GM19351 (cell line): ENCODE data around the gene RAPGEF2.
"Not testable (repeated sequence)": the region's sequence is repeated elsewhere in the genome, so short reads cannot be mapped to it uniquely, and the experiment has no call there.

Experiments used
- ATAC-seq: cut with Tn5 transposase; IDR thresholded peaks from one replicate; pipeline ENCODE4 v1.9.1; 2021; ENCODE audit warnings: mild to moderate bottlenecking, moderate library complexity; ENCODE audit not compliant: unreplicated experiment

The RAPGEF2 gene

DNA sequence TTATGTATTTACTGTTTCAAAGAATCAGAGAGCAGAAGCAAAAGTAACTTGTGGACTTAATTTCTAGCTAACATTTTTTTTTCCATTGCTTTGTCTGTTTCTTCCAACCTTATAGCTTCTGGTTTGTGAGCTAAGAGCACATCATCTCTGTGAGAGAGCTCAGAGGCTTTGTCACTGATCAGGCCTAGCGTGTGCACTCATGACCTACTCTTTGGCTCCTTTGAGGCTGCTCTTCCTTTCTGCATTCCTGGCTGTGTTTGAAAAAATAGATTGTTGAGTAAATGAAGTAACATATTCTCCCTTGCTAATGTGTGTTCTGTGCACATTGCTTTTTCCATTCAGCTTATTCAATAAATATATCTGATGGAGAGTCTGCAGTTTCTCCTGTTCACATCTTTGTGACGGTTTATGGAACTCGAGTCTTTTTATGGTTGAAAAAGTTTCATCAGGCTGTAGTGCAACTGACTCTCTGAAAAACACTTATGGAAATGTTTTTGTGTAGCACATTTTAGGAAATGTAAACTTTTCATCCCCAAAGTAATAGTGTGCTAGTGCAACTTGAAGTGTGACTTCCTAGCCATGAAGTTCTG, 133.0 kb downstream of the RAPGEF2 start:
- no peak for ATAC-seq

DNA sequence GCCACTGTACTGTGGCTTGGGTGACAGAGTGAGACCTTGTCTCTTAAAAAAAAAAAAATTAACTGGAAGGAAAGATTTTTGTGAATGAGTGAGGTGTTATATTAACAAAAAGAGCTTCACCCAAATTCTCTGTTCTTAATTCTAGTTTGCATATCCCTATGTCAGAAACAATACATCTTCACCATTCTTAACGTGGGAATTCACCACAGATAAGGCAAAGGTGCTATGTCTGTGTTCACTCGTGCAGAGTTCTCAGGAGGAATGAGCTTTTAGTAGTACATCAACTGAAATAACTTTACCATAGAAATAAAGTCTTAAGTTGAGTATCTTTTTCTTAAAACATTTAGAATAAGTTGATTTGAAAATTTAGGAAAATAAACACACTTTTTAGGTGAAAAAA, 135.1 kb downstream of the RAPGEF2 start:
- no peak for ATAC-seq

DNA sequence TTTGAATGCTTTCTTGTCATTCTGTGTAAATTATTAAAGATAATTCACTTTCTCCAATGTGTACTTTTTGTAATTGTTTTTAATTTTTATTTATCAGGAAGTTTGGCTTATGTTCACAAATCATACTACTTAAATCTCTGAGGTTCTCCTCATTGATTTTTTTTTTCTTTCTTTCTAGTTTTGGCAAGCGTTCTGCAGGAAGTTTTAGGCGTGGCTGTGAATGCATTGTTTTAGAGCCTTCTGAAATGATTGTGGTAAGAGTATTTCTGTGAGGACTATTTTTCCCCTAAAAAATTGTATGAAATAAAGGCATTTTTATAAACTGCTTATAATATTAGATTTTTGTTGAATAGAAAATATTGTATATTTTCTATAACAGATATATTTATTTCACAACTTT, 135.8 kb downstream of the RAPGEF2 start:
- no peak for ATAC-seq

DNA sequence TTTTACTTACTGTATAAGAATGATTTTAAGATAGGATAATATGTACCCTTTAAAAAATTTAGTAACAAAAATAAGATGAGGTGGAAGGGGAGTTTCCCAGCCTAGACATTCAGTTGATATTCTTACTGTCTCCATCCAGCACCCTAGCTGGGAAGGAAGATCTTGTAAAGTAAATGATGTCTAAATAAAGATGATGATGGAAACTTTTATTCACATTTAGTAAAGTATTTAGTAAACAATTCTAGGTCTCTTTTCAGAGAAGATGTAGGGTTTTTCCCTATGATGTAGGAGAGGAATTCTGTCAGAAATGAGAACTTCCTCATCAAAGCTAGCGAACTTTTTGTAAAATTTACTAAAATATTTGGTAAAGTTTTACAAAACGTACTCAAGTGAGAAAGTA, 136.8 kb downstream of the RAPGEF2 start:
- no peak for ATAC-seq

DNA sequence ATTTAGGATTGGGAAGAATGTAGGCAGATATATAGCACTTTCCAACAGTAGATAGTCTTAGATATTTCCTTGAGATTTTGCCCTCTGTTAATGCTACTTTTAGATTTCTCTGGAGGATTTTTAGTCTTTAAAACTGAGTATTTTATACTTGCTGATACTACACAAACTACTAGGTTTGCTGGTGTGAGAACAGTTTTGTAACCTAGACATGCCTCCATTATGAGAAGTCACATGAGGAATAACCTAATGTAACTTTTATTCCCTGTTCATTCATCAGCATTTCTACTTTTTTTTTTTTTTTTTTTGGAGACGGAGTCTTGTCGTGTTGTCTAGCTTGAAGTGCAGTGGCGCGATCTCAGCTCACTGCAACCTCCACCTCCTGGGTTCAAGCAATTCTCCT, 137.2 kb downstream of the RAPGEF2 start:
- no peak for ATAC-seq

DNA sequence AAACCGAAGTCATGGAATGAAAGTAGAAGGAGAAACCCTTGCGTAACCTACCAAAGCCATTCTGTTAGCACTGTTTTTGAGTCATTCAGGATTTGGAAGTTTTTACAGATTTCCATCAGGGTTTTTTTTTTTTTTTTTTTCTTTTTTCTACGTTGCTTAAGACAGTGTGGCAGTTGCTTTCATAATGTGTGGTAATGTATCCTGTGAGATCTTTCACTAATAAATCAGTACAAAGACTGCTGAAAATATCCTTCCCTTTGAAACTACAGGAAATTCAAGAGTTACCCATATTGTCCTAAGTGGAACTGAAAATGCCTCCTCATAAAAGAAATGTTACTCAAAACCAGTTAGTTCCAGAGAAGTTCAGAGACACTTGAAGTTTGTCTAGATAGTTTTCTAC, 137.8 kb downstream of the RAPGEF2 start:
- ATAC-seq: no peak

DNA sequence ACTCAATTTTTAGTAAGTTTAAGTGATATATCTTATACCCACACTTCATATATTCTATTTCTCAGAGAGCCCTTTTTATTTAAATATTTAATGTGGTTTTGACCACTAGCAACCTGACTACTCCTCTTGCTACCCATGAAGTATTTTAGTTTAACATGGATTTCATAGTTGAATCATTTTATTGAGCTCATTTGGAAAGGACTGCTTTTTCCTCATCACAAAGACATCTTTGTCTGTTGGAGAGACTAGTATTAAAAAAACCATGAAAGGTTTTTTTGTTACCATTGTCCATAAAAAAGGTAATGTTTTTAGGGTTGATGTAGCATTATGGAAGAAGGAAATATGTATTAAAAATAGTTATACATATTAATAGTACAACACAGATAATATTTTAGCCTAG, 139.5 kb downstream of the RAPGEF2 start:
- ATAC-seq: no peak

DNA sequence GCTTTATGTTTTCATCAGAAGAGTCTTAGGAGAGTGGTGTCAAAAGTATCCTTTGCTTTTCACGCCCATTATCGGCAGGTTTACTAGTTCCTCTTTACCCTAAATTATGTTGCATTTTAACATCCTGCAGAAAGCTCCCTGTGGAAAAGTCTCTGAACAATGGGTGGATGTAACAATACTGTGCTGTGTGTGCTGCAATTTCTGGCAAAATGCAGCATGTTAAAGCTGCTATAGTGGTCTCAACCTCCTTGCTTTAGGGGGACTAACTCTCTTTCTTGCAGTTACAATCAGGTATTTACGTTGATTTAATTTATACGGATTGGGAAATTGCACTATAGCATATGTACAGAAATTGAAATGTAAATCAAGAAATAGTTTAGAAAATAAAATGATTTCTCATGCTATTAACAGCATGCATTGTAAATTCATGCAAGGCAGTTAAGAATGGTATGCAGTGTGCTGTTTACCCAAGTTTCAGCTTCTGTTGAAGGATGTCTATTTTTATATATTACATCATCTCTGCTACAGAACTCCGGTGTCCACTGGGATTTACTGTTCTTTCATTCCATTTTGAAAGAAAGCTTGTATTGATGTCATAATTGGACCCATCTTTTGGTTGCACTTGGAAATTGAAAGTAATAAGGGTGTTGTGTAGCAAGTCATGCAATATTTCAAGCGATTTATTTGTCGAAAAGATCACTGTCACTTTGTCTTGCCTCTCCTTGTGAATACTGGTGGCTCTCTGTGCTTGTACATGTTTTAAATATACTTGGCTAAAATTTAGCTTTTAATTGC, 145.7 kb downstream of the RAPGEF2 start:
- ATAC-seq: no peak

DNA sequence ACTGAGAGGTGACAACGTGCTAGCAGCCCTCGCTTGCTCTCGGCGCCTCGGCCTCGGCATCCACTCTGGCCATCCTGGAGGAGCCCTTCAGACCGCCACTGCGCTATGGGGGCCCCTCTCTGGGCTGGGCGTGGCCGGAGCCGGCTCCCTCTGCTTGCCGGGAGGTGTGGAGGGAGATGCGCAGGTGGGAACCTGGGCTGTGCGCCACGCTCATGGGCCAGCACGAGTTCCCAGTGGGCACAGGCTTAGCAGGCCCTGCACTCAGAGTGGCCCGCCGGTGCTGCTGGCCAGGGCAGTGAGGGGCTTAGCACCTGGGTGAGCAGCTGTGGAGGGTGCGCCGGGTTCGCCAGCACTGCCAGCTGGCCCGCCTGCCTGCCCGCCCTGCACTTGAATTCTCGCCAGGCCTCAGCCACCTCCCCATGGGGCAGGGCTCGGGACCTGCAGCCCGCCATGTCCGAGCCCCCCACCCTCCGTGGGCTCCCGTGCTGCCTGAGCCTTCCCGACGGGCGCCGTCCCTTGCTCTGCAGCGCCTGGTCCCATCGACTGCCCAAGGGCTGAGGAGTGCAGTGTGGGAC, 148.0 kb downstream of the RAPGEF2 start:
- no peak for ATAC-seq

DNA sequence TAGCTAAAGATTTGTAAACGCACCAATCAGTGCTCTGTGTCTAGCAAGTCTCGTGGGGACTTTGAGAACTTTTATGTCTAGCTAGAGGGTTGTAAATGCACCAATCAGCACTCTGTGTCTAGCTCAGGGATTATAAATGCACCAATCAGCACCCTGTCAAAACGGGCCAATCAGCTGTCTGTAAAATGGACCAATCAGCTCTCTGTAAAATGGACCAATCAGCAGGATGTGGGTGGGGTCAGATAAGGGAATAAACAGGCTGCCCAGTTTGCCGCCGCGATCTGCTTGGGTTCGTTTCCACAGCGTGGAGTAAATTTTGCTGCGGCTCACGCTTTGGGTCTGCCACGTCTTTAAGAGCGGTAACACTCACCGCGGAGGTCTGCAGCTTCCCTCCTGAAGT, 148.7 kb downstream of the RAPGEF2 start:
- not testable (repeated sequence) for ATAC-seq

DNA sequence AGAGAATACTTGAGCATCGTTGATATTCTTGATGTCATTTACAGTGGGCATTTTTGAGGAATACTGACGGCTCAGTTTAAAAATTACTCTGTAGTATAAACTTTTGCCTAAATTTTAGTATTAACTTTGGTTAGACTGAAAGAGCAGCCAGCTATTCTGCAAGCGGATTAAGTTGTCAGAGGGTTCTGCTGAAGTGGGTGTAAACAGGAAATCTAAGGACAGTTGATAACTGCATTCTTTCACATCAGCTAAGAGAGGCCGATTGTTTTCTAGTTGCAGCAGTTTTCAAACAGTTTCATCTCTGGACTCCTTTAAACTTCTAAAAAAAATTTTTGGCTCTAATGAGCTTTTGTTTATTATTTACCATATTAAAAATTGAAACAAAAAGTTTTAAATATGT, 149.6 kb downstream of the RAPGEF2 start:
- ATAC-seq: no peak

DNA sequence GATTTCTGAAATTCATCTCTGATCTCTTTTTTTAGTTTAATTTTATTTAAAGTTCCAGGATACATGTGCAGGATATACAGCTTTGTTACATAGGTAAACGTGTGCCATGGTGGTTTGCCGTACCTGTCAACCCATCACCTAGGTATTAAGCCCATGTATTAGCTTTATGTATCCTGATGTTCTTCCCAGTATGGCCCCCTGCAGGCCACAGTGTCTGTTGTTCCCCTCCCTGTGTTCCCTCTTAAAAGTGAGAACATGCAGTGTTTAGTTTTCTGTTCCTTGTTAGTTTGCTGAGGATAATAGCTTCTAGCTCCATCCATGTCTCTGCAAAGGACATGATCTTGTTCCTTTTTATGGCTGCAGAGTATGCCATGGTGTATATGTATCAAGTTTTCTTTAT, 153.2 kb downstream of the RAPGEF2 start:
- ATAC-seq: no peak

DNA sequence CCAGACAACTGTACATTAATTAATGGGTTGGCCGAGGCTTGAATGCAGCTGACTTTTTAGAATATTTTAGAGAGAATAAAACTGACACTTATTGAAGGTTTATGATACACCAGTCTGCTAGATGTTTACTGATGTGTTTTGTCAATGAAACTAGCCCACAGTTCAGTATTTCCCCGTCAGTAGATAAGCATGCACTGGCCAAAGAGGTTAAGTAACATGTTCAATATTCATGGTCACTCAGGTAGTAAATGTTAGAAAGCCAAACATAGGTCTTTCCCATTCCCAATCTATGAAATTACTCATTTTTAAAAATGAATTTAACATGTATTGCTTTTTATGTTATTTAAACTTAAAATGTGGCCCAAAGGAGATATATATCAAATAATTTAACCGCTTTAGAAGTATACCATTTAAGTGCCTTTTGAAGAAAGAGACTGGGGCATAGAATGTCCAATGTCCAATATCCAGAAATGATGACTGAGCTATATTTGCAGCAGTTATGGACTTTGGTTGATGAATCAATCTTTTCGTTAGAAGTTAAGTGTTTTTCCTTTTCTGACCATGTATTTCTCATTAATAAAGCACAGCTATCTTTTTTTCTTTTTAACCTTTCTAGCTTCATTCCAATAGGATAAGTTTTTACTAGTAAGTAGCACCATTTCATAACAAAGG, 156.1 kb downstream of the RAPGEF2 start:
- no peak for ATAC-seq

DNA sequence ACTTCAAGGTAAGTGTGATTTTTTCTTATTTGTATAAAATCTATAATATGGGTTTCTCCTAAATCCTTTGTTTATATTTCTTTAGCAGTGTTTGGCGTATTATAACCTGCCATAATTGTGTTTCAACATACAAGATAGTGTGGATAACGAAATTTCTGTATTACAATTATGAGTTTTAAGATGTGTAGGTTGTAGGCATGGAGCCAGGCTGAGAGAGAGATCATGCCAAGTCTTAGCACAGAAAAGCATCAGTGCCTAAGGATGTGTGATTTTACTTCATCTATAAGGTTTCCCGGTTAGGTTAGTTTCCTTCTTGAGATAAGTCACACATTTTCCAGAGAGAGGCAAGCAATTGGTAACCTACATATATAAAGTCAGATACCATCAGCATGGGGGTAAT, 161.2 kb downstream of the RAPGEF2 start:
- no peak for ATAC-seq

DNA sequence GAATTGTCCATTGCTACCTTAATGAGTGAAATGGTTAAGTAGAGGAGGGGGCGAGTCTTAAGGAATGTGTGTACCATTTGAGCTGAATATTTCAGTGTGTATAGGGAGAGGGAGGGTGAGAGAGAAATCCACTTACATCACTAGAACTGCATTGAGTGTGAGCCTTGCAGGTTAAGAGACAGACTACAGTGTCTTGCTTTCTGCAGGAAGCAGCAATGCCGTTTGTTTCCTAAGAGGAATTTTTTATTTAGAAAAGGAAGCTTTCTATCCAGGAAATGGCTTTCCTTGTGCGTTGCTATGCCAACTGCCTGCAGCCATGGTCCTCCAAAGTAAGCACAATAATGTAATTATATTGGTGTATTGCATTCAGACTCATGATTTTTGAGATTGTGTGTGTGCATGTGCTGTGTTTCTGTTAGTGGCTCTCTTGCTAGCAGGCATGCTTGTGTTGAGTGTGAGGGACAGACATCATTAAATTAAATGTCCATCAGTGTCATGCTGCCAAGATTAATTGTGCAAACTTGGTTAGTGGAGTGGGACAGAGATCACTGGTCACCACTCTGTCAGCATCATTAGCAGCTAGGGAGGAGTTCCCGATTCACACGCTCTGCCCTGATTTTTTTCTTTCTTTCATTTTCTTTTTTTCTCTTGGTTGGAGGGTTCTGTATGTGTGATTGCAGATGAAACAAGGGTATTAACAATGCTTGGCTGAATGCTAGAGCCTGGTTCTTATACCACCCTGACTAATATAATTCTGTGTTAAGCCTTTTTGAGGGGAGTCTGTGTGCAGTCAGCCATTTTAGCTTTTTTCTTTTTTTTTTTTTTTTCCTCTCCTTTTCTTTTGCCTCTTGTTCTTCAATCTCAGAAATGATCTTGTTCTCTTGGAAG, 164.3 kb downstream of the RAPGEF2 start:
- peak; percentile 70 for ATAC-seq

DNA sequence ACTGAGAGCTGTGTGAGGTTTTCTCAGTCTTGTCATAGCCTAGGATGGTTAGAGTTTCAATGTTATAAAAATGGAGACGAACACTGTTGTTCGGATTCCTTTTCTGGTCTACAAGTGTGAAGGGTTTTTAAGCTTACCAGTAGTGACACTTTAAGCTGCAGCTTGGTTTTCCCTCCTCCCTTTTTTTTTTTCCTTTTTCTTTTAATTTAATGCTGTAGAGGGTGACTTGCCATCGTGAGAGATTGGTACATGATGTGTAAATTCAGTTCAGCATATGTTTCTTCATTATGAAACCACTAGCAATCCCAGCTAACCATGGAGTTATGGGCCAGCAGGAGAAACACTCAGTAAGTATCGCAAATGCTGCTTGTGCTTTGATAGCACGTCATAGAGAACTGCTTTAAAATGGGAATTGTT, 165.0 kb downstream of the RAPGEF2 start:
- ATAC-seq: no peak

DNA sequence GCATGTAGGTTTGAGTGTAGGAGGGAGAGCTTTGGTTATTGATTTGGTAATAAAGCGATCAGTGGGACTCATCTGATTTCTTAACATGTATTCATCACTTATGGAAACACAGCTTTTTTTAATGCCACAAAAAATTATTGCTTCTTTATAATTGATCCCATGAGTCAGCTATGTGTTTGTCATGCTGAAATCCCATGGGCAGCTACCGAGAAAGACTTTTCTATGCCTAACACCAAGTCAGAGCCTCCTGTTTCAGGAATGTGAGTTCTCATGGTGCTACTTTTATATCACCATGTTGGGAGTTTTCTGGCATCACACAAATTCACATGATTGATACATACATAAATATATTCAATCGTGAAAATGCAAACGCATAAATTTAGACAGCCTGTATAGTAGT, 165.7 kb downstream of the RAPGEF2 start:
- no peak for ATAC-seq

DNA sequence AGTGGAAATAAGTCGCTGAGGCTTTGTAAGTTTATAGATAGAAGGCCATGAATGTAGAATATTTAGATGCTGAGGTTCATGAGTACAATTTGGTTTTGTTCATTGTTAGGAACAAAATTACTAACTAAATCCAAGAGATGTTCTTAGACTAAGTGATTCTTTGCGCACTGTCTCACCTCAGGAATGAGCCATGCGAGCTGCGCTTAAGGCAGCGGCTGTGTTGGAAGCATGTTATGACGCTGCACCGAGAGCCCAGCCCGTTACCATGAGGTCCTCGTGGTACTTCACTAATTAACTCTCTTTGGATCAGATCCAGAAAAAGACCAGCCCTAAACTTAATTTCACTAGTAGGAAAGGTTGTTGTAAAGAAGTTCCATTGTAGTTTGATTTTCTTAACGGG, 166.2 kb downstream of the RAPGEF2 start:
- ATAC-seq: no peak

DNA sequence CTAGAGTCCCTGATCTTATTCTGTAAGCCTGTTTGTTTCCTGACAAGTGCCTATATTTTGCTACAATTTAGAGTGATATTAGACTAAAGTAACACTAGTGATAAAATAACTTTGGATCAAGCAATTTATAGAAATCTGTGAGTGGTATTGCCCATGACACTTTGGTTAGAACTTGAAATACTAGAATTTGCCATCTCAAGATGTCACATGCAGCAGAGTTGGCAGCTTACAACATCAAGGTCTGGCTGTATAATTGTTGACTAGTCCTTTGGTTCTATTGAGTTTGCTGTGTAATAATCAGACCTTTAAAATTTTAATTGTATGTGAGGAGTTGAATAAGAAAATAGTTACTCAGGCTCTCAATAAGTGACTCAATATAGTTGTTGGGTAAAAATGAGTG, 167.1 kb downstream of the RAPGEF2 start:
- no peak for ATAC-seq

DNA sequence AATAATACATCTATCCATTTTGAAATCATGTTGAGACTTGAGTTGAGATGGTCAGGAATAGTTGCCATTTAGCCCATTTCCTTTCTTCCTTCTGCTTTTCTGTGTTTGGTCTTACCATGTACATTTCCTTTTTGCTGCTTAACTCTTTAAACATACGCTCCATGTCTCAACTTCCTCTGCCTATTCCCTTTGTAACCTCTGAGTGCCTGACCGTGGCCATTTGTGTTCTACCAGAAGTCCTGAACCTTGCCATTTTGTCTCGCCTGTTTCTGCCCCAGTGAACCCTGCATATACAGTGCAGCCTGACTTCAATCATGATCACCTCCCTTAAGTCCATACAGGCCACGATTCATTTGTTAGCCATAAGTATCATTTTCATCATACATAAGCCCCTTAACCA, 169.0 kb downstream of the RAPGEF2 start:
- no peak for ATAC-seq
